Panc1 (cell line): ENCODE measurements around the gene CNBP.
"Not testable (repeated sequence)": the region's sequence is repeated elsewhere in the genome, so short reads cannot be mapped to it uniquely, and the experiment has no call there.

Experiments used
- POLR2AphosphoS5 ChIP-seq: IDR thresholded peaks from 2 replicates; pipeline ENCODE4 v1.6.1; 2012; ENCODE audit warnings: mild to moderate bottlenecking, low read depth, low read length, moderate library complexity
- TF ChIP-seq, protein P1 (sequence below): fragments of 450-650 bp; IDR thresholded peaks from 2 replicates; pipeline ENCODE4 v1.5.1; 2017; ENCODE audit warnings: mild to moderate bottlenecking
- TF ChIP-seq, protein P2 (sequence below), 2 experiments: IDR thresholded peaks; 2 replicates each; pipeline ENCODE4 v1.6.1; 2011 to 2012; ENCODE audit warnings: low read depth in 2 of 2, control low read depth in 1 of 2, low read length in 1 of 2, mild to moderate bottlenecking in 1 of 2, moderate library complexity in 1 of 2; ENCODE audit not compliant: insufficient read depth in 1 of 2

DNA sequence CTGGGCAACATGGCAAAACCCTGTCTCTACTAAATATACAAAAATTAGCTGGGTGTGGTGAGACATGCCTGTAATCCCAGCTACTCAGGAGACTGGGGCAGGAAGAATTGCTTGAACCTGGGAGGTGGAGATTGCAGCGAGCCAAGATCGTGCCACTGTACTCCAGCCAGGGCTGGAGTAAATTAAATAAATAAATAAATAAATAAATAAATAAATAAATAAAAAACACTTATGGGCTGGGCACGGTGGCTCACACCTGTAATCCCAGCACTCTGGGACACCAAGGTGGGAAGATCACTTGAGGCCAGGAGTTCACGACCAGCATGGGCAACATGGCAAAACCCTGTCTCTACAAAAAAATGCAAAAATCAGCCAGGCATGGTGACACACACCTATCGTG, 42.7 kb downstream of the CNBP start:
- TF ChIP-seq, protein P1, sequence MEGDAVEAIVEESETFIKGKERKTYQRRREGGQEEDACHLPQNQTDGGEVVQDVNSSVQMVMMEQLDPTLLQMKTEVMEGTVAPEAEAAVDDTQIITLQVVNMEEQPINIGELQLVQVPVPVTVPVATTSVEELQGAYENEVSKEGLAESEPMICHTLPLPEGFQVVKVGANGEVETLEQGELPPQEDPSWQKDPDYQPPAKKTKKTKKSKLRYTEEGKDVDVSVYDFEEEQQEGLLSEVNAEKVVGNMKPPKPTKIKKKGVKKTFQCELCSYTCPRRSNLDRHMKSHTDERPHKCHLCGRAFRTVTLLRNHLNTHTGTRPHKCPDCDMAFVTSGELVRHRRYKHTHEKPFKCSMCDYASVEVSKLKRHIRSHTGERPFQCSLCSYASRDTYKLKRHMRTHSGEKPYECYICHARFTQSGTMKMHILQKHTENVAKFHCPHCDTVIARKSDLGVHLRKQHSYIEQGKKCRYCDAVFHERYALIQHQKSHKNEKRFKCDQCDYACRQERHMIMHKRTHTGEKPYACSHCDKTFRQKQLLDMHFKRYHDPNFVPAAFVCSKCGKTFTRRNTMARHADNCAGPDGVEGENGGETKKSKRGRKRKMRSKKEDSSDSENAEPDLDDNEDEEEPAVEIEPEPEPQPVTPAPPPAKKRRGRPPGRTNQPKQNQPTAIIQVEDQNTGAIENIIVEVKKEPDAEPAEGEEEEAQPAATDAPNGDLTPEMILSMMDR = not testable (repeated sequence)
- not testable (repeated sequence) for TF ChIP-seq POLR2AphosphoS5
- TF ChIP-seq, protein P2, sequence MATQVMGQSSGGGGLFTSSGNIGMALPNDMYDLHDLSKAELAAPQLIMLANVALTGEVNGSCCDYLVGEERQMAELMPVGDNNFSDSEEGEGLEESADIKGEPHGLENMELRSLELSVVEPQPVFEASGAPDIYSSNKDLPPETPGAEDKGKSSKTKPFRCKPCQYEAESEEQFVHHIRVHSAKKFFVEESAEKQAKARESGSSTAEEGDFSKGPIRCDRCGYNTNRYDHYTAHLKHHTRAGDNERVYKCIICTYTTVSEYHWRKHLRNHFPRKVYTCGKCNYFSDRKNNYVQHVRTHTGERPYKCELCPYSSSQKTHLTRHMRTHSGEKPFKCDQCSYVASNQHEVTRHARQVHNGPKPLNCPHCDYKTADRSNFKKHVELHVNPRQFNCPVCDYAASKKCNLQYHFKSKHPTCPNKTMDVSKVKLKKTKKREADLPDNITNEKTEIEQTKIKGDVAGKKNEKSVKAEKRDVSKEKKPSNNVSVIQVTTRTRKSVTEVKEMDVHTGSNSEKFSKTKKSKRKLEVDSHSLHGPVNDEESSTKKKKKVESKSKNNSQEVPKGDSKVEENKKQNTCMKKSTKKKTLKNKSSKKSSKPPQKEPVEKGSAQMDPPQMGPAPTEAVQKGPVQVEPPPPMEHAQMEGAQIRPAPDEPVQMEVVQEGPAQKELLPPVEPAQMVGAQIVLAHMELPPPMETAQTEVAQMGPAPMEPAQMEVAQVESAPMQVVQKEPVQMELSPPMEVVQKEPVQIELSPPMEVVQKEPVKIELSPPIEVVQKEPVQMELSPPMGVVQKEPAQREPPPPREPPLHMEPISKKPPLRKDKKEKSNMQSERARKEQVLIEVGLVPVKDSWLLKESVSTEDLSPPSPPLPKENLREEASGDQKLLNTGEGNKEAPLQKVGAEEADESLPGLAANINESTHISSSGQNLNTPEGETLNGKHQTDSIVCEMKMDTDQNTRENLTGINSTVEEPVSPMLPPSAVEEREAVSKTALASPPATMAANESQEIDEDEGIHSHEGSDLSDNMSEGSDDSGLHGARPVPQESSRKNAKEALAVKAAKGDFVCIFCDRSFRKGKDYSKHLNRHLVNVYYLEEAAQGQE (IDR thresholded peaks at IDR 0.05; ENCODE audit: insufficient read depth in 1 of 2, low read depth in 2 of 2, low read length in 1 of 2) = not testable (repeated sequence)
